Activated gamma-delta T cell (primary cell): ENCODE results near the gene GLRX5.

Source experiments
- DNase-seq: peaks from one replicate; lab custom pipeline; 2025; lab: John Stamatoyannopoulos, UW
- total RNA-seq, 2 donors: gene quantifications; one replicate each; lab custom pipeline; 2026; lab: John Stamatoyannopoulos, UW

GLRX5 gene
- total RNA-seq, result 25.0 to 27.0 reads per million in 2 donors

DNA sequence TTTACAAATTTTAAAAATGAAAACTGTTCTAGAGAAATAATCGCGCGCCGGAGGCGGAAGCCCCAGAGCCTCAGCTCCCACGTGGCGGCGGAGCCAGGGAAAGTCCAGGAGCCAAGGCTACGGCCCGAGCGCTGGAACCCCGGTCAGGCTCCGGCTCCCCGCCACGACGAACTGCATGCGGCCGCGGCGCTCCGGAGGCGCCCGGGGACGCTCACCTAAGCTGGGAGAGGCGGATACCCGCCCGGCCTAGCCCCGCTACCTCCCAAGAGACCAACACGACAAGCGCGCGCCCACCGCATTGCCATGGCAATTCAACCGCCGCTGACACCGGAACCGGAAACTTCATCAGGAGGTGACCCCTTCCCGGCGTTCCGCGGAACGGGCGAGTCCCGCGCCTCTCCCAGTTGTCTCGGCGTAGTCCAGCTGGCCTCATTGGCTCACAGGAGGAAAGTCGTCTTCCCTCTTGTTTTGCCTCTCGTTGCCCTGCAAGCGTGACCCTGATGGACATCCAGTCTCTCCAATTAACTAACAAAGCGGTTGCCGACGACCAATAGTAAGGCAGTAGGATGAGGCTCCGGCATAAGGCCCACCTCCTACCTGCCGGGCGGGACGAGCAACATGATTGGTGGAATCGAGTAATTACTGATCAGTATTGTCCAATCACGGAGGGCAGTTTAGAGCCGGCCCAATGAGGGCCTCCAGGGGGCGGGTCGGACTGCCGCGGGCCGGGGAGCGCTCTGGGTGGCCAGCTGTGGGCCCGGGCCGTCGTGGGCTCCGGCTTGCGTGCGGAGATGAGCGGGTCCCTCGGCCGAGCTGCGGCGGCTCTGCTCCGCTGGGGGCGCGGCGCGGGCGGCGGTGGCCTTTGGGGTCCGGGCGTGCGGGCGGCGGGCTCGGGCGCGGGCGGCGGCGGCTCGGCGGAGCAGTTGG lies at the start of gene GLRX5:
Gene GLRX5, plus strand, starts transcription at position 752 of the 927 bp plus-strand sequence. Its CDS starts 40 bp downstream, at position 792.
- peak; percentile 91 for DNase-seq

DNA sequence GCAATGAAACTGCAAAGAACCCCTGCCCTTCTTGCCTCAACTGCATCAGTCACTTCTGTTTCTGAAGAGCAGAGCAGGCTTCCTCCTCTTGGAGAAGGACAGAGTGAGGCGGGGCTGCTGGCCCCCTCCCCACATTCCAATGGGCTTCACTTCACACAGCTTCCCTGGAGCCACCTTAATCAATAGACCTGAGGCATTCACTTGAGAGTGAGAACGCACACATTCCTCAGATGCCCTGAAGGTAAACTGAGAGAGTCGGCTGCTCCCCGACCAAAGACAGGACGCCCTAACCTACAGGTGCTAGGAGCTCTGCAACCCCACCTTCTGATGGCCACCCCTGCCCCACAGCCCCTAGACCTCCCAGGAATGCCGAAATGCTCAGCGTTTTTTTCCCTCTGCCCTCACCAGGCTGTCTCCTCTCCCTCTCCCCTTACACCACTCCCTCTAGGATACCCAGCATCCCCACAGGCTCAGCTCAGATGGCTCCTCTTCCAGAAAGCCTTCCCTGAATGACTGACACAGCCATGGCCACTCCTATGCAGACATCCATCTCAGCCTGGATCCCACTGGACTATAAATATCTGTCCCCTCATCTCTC lies 49.5 kb upstream of the GLRX5 start:
- DNase-seq, result no peak

DNA sequence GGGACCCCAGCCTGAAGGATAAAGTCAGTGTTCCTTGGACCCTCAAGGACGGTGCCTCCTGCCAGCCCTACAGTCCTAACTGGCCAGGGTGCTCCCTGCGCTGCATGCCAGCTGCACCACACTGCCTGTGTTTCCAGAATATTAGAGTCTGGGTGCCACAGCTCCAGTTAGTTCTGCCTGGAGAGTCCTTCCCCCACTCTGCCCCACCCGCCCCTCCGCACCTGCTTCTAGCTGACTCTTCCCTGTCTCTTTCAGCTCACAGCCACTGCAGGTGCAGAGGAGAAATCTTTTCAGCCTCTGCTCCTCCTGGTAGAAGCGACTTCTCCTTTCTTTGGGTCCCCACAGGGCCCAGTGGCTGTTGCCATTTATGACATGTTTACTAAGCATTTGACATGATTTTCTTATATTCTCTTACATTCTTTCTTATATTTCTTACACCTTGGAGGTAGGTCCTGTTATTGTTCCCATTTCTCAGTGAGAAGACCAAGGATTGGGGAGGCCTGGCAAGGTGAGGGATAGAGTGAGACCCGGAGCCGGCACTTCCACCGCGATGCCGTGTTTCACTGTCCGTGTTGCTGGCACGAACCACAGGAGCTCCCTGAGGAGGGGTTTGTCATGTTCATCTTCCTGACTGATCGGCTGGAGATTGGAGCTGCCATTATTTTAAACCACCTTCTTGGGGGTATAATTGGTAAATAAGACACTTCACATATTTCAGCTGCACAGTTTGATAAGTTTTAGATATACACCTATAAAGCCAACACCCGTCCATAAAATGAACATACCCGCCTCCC lies 47.8 kb upstream of the GLRX5 start:
- no peak for DNase-seq

GRCh38 chr14:95487669-95488084 lies 47.2 kb upstream of the GLRX5 start:
- no peak for DNase-seq

DNA sequence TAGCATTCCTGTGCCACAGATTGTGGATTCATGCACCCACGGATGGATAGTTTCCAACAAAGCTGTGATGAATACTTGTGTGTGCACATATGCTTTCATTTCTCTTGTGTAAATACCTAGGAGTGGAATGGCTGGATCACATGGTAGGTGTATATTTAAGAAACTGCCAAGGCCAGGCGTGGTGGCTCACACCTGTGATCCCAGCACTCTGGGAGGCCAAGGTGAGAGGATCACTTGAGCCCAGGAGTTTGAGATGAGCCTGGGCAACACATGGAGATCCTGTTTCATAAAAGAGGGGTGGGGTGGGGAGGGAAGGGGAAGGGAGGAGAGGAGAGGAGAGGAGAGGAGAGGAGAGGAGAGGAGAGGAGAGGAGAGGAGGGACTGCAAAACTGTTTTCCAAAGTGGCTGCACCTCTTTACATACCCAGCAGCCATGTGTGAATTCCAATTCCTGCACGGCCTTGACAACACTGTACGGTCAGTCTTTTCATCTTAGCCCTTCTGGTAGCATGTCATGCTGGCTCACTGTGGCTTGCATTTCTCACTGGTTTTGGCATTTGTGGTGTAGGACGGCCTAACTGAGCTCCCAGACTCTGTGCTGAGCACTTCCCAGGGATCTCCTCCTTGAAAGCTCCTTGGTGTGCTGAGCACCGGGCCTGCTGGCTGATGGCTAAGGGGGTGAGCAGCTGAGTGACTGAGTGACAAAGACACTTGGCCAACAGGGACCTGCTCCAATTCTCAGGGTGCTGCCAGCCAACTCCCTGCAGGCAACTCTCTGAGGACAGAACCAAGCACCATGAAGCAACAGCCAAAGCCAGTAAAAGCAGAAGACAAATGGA lies 46.3 kb upstream of the GLRX5 start:
- DNase-seq, result no peak

DNA sequence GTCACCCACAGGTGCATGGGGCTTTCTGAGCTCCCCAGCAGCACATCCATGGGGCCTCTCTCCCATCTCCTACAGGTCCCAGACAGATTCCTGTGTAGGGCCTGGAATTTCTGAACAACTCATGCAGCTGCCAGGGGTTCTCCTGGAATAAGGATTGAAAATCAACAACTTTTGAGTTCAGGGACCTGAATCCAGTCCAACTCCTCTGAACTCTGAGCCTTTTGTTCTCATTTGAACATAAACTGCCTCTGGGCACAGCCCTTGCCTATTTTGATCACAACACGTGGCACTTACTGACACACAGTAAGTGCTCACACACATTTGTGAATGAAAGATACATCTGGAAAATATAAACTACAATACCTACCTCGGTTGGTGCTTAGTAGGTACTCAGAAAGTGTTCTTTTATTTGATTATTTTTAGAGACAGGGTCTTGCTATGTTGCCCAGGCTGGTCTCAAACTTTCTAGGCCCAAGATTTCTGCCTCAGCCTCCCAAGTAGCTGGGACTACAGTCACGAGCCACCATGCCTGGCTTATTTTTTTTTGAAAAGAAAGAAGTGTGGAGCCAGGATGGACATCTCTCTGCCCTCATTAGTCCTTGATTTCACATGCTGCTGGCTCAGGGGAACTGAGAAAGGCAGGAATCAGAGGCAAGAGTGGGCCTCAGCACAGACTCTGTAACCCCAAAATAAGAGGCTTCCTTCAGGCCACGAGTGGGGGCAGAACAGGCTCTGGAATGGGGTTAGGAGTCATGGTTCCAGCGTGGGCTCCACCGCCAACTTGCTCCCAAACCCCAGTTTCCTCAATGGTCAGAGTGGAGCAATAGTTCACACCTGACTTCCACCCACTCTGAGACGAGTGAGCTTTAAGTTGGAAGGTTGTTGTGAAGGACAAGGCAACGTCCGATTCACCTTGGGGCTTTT lies 45.4 kb upstream of the GLRX5 start:
- no peak for DNase-seq

DNA sequence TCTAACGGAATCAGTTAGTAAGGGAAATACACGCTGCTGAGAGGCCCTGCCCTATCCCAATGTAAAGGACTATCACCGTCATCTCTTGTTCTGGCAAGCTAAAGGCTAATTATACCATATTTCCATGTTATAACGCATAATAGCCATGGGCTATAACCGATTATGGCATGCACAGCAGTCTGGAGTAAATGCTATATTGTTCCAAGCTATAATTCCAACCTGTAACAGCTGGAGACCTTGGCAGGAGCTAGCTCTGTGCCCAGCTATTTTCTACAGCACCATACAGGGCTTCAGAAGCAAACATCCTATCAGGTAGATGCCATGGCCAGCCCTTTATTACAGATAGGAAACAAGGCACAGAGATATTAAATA lies 44.7 kb upstream of the GLRX5 start:
- DNase-seq, result no peak

- no peak for DNase-seq
These were observed 44.0 kb upstream of the GLRX5 start for GRCh38 chr14:95490727-95491451.

GRCh38 chr14:95491936-95492608 lies 42.8 kb upstream of the GLRX5 start:
- no peak for DNase-seq

DNA sequence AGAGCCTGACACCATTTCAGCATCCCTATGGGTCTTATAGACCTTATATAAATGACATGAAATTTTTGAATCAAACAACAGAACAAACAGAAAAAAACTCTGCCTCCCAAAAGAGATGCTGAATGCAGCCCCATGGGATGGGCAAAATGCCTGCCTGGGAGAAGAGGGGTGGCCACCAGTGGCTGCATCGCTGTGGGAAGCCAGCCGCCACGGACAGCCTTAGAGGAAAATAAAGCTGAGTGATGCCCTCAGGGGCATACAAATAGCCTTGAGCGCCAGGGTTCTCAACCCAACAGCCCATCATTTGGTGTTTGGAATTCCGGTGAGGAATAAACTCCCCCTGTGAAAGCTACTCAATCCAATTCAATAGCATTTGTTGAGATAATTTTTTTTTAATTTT lies 41.3 kb upstream of the GLRX5 start:
- DNase-seq, result no peak

GRCh38 chr14:95493976-95494375 lies 40.9 kb upstream of the GLRX5 start:
- no peak for DNase-seq

GRCh38 chr14:95494456-95494855 lies 40.4 kb upstream of the GLRX5 start:
- DNase-seq, result no peak

DNA sequence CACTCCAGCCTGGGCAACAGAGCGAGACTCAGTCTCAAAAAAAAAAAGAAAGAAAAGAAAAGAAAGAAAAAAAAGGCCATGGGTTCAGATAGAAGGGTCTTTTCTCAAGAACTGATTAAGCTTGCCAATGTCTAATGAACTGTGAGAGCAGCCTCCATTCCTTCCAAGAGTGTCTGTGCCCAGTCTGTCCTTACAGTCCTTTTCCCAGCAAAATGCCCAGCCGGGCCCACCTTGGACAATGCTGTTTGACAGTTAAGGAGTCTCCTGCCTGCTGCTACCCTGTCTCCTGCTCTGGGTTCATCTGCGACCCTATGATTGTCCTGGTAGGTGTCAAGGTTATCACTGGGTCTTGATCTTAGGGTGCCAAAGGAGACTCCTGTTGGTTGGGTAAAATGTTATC lies 39.8 kb upstream of the GLRX5 start:
- DNase-seq, result no peak

DNA sequence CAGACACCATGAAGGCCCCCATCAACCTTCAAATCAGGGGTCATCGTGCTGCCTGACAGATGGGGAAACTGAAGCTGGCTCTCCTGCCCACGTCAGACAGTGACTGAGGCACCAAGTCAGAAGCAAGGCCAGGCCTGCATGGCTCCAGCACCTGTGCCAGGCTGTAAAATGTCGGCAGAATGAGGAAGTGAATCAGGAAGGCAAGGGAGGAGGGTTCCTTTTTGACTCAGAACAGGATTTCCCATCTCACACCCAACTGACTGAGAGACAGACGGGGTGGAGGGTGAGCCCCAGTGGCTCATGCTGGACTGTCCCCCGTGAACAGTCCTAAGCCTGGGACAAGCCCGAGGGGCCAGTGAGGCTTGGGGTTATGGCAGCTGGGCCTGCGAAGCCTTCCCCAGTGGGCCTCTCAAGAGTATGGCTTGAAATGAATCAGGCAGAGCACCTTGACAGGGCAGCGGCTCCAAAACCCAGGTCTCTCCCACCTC lies 39.3 kb upstream of the GLRX5 start:
- DNase-seq, result no peak

DNA sequence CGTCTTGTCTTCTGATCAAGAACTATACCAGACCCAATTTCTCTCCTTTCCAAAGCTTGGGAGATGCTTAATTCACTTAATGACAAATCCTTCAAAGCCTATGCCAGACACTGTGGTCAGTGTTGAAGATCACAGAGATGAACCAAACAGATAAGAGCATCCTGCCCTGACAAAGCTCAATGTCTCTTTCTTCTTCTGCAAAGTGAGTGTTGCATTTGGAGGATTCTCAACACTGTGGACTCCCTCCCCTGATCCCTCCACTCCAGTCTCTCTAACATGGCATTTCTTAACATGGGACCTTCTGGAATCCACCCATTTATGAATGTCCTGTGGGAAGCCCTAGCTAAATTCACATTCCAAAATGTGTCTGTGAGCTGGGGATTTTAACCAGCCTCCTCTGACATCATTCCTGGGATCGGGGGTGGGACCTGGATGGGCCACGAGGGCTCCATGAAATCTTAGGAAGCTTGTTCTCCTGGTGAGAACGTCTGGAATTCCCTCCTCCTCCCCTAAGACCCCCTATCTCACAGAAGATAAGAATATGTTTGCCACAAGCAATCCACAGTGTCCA lies 38.7 kb upstream of the GLRX5 start:
- no peak for DNase-seq

GRCh38 chr14:95496690-95497259 lies 38.1 kb upstream of the GLRX5 start:
- no peak for DNase-seq

- no peak for DNase-seq
These were observed 37.3 kb upstream of the GLRX5 start for GRCh38 chr14:95497561-95498011.
